ENCODE results near the gene DNMT3L. TPM values are rescaled to one million over a fixed set of nuclear protein-coding genes. Genes with fewer than 3 reads are reported as not detected.

DNMT3L gene
- polyA plus RNA-seq, 2 donors = not detected

GRCh38 chr21:44301961-44302406, 40.3 kb upstream of the DNMT3L start:
- peak overlapping the region in 1 of 2 donors; percentile 43 for H3K27ac ChIP-seq (ENCODE audit: low read depth in 2 of 2, low read length in 1 of 2)
- no peaks in the 10 kb centered on the region for H3K9me3 ChIP-seq (ENCODE audit: control insufficient read depth in 2 of 2, insufficient read depth in 1 of 2, low read depth in 1 of 2, low read length in 1 of 2)
- H3K27me3 ChIP-seq (ENCODE audit: control insufficient read depth in 1 of 2, insufficient read depth in 2 of 2, low read length in 2 of 2) = no peaks in the 10 kb centered on the region
- H3K4me1 ChIP-seq (ENCODE audit: control insufficient read depth in 2 of 2, insufficient read depth in 2 of 2, low read length in 1 of 2) = peaks cover 7 to 33% of the 10 kb centered on the region in 2 donors
- WGBS, 2 donors = 62 to 67% methylated on average over 9 of the region's 9 CpGs
- peaks cover 0 to 18% of the 10 kb centered on the region in 2 donors for H3K36me3 ChIP-seq (ENCODE audit: control insufficient read depth in 2 of 2, insufficient read depth in 2 of 2, low read length in 1 of 2)
- no peak overlapping the region for H3K4me3 ChIP-seq (ENCODE audit: low read depth in 1 of 2, low read length in 2 of 2)

- H3K36me3 ChIP-seq (ENCODE audit: control insufficient read depth in 2 of 2, insufficient read depth in 2 of 2, low read length in 1 of 2) = peaks cover 0 to 11% of the 10 kb centered on the region in 2 donors
- H3K27me3 ChIP-seq (ENCODE audit: control insufficient read depth in 1 of 2, insufficient read depth in 2 of 2, low read length in 2 of 2) = no peaks in the 10 kb centered on the region
- H3K9me3 ChIP-seq (ENCODE audit: control insufficient read depth in 2 of 2, insufficient read depth in 1 of 2, low read depth in 1 of 2, low read length in 1 of 2) = no peaks in the 10 kb centered on the region
- H3K4me1 ChIP-seq (ENCODE audit: control insufficient read depth in 2 of 2, insufficient read depth in 2 of 2, low read length in 1 of 2) = peaks cover 7 to 33% of the 10 kb centered on the region in 2 donors
- 58 to 61% methylated on average over 13 of the region's 13 CpGs for WGBS, 2 donors
- peak overlapping the region; percentile 80 to 83 for H3K4me3 ChIP-seq (ENCODE audit: low read depth in 1 of 2, low read length in 2 of 2)
- peak overlapping the region; percentile 79 to 90 for H3K27ac ChIP-seq (ENCODE audit: low read depth in 2 of 2, low read length in 1 of 2)
Measured at GRCh38 chr21:44301141-44301540, 39.4 kb upstream of the DNMT3L start.

GRCh38 chr21:44300262-44300959, 38.7 kb upstream of the DNMT3L start:
- Histone ChIP-seq H3K27ac (ENCODE audit: low read depth in 2 of 2, low read length in 1 of 2) (peak overlapping the region; percentile 79 to 90), H3K4me3 (ENCODE audit: low read depth in 1 of 2, low read length in 2 of 2) (peak overlapping the region; percentile 80 to 83), H3K4me1 (ENCODE audit: control insufficient read depth in 2 of 2, insufficient read depth in 2 of 2, low read length in 1 of 2) (peaks cover 7 to 33% of the 10 kb centered on the region in 2 donors), H3K27me3 (ENCODE audit: control insufficient read depth in 1 of 2, insufficient read depth in 2 of 2, low read length in 2 of 2) (no peaks in the 10 kb centered on the region), H3K36me3 (ENCODE audit: control insufficient read depth in 2 of 2, insufficient read depth in 2 of 2, low read length in 1 of 2) (peaks cover 0 to 11% of the 10 kb centered on the region in 2 donors), H3K9me3 (ENCODE audit: control insufficient read depth in 2 of 2, insufficient read depth in 1 of 2, low read depth in 1 of 2, low read length in 1 of 2) (no peaks in the 10 kb centered on the region)
- 1% methylated on average over 40 to 67 of the region's 67 CpGs for WGBS, 2 donors

GRCh38 chr21:44299458-44300261, 38.0 kb upstream of the DNMT3L start, which contains the start of gene PFKL:
TSS of gene PFKL (plus strand) at chr21:44300053. CDS start at chr21:44300106, 53 bp downstream.
- Histone ChIP-seq H3K4me3 (ENCODE audit: low read depth in 1 of 2, low read length in 2 of 2) (peak within 1 kb of the TSS; percentile 80 to 83), H3K27me3 (ENCODE audit: control insufficient read depth in 1 of 2, insufficient read depth in 2 of 2, low read length in 2 of 2) (no peaks in the 10 kb centered on the region), H3K4me1 (ENCODE audit: control insufficient read depth in 2 of 2, insufficient read depth in 2 of 2, low read length in 1 of 2) (peaks cover 7 to 33% of the 10 kb centered on the region in 2 donors), H3K9me3 (ENCODE audit: control insufficient read depth in 2 of 2, insufficient read depth in 1 of 2, low read depth in 1 of 2, low read length in 1 of 2) (no peaks in the 10 kb centered on the region), H3K27ac (ENCODE audit: low read depth in 2 of 2, low read length in 1 of 2) (peak within 1 kb of the TSS; percentile 79 to 90), H3K36me3 (ENCODE audit: control insufficient read depth in 2 of 2, insufficient read depth in 2 of 2, low read length in 1 of 2) (peaks cover 0 to 7% of the 10 kb centered on the region in 2 donors)
- 1% methylated on average over 29 to 94 of the region's 94 CpGs for WGBS, 2 donors

- H3K27ac ChIP-seq (ENCODE audit: low read depth in 2 of 2, low read length in 1 of 2) = peak overlapping the region; percentile 79 to 90
- WGBS, 2 donors = 20 to 32% methylated on average over 10 of the region's 10 CpGs
- H3K27me3 ChIP-seq (ENCODE audit: control insufficient read depth in 1 of 2, insufficient read depth in 2 of 2, low read length in 2 of 2) = no peaks in the 10 kb centered on the region
- peaks cover 7 to 29% of the 10 kb centered on the region in 2 donors for H3K4me1 ChIP-seq (ENCODE audit: control insufficient read depth in 2 of 2, insufficient read depth in 2 of 2, low read length in 1 of 2)
- H3K4me3 ChIP-seq (ENCODE audit: low read depth in 1 of 2, low read length in 2 of 2) = peak overlapping the region in 1 of 2 donors; percentile 80
- H3K9me3 ChIP-seq (ENCODE audit: control insufficient read depth in 2 of 2, insufficient read depth in 1 of 2, low read depth in 1 of 2, low read length in 1 of 2) = no peaks in the 10 kb centered on the region
- peaks cover 0 to 3% of the 10 kb centered on the region in 2 donors for H3K36me3 ChIP-seq (ENCODE audit: control insufficient read depth in 2 of 2, insufficient read depth in 2 of 2, low read length in 1 of 2)
Measured at GRCh38 chr21:44299085-44299457, 37.4 kb upstream of the DNMT3L start.

GRCh38 chr21:44298301-44298700, 36.6 kb upstream of the DNMT3L start:
- peaks cover 9 to 25% of the 10 kb centered on the region in 2 donors for H3K4me1 ChIP-seq (ENCODE audit: control insufficient read depth in 2 of 2, insufficient read depth in 2 of 2, low read length in 1 of 2)
- H3K4me3 ChIP-seq (ENCODE audit: low read depth in 1 of 2, low read length in 2 of 2) = no peak overlapping the region
- H3K27ac ChIP-seq (ENCODE audit: low read depth in 2 of 2, low read length in 1 of 2) = no peak overlapping the region
- no peaks in the 10 kb centered on the region for H3K27me3 ChIP-seq (ENCODE audit: control insufficient read depth in 1 of 2, insufficient read depth in 2 of 2, low read length in 2 of 2)
- peaks cover 0 to 3% of the 10 kb centered on the region in 2 donors for H3K36me3 ChIP-seq (ENCODE audit: control insufficient read depth in 2 of 2, insufficient read depth in 2 of 2, low read length in 1 of 2)
- H3K9me3 ChIP-seq (ENCODE audit: control insufficient read depth in 2 of 2, insufficient read depth in 1 of 2, low read depth in 1 of 2, low read length in 1 of 2) = no peaks in the 10 kb centered on the region
- 86 to 89% methylated on average over 2 of the region's 2 CpGs for WGBS, 2 donors

GRCh38 chr21:44297525-44298290, 36.0 kb upstream of the DNMT3L start:
- Histone ChIP-seq H3K27ac (ENCODE audit: low read depth in 2 of 2, low read length in 1 of 2) (no peak overlapping the region), H3K27me3 (ENCODE audit: control insufficient read depth in 1 of 2, insufficient read depth in 2 of 2, low read length in 2 of 2) (no peaks in the 10 kb centered on the region), H3K4me3 (ENCODE audit: low read depth in 1 of 2, low read length in 2 of 2) (no peak overlapping the region), H3K9me3 (ENCODE audit: control insufficient read depth in 2 of 2, insufficient read depth in 1 of 2, low read depth in 1 of 2, low read length in 1 of 2) (no peaks in the 10 kb centered on the region), H3K4me1 (ENCODE audit: control insufficient read depth in 2 of 2, insufficient read depth in 2 of 2, low read length in 1 of 2) (peaks cover 9 to 24% of the 10 kb centered on the region in 2 donors), H3K36me3 (ENCODE audit: control insufficient read depth in 2 of 2, insufficient read depth in 2 of 2, low read length in 1 of 2) (peaks cover 0 to 3% of the 10 kb centered on the region in 2 donors)
- WGBS, 2 donors = 22 to 24% methylated on average over 22 of the region's 22 CpGs

GRCh38 chr21:44296916-44297315, 35.2 kb upstream of the DNMT3L start:
- H3K9me3 ChIP-seq (ENCODE audit: control insufficient read depth in 2 of 2, insufficient read depth in 1 of 2, low read depth in 1 of 2, low read length in 1 of 2) = no peaks in the 10 kb centered on the region
- H3K4me1 ChIP-seq (ENCODE audit: control insufficient read depth in 2 of 2, insufficient read depth in 2 of 2, low read length in 1 of 2) = peaks cover 8 to 16% of the 10 kb centered on the region in 2 donors
- no peak overlapping the region for H3K4me3 ChIP-seq (ENCODE audit: low read depth in 1 of 2, low read length in 2 of 2)
- peaks cover 0 to 3% of the 10 kb centered on the region in 2 donors for H3K36me3 ChIP-seq (ENCODE audit: control insufficient read depth in 2 of 2, insufficient read depth in 2 of 2, low read length in 1 of 2)
- H3K27ac ChIP-seq (ENCODE audit: low read depth in 2 of 2, low read length in 1 of 2) = no peak overlapping the region
- WGBS, 2 donors = 72 to 75% methylated on average over 13 of the region's 13 CpGs
- H3K27me3 ChIP-seq (ENCODE audit: control insufficient read depth in 1 of 2, insufficient read depth in 2 of 2, low read length in 2 of 2) = no peaks in the 10 kb centered on the region

GRCh38 chr21:44296103-44296519, 34.4 kb upstream of the DNMT3L start:
- H3K36me3 ChIP-seq (ENCODE audit: control insufficient read depth in 2 of 2, insufficient read depth in 2 of 2, low read length in 1 of 2) = peaks cover 0 to under 1% of the 10 kb centered on the region in 2 donors
- H3K27ac ChIP-seq (ENCODE audit: low read depth in 2 of 2, low read length in 1 of 2) = no peak overlapping the region
- no peak overlapping the region for H3K4me3 ChIP-seq (ENCODE audit: low read depth in 1 of 2, low read length in 2 of 2)
- peaks cover 5 to 9% of the 10 kb centered on the region in 2 donors for H3K4me1 ChIP-seq (ENCODE audit: control insufficient read depth in 2 of 2, insufficient read depth in 2 of 2, low read length in 1 of 2)
- WGBS, 2 donors = 77 to 80% methylated on average over 11 to 12 of the region's 12 CpGs
- H3K27me3 ChIP-seq (ENCODE audit: control insufficient read depth in 1 of 2, insufficient read depth in 2 of 2, low read length in 2 of 2) = no peaks in the 10 kb centered on the region
- H3K9me3 ChIP-seq (ENCODE audit: control insufficient read depth in 2 of 2, insufficient read depth in 1 of 2, low read depth in 1 of 2, low read length in 1 of 2) = no peaks in the 10 kb centered on the region

Data from esophagus (tissue), 2 donors.